ENCODE results near the gene LHCGR. TPM values are rescaled to one million over a fixed set of nuclear protein-coding genes. Genes with fewer than 3 reads are reported as not detected.

LHCGR gene
- total RNA-seq, 3 donors from 2014 or later (not counting 1 experiment from before 2014, with no cell fraction given), result not detected

DNA sequence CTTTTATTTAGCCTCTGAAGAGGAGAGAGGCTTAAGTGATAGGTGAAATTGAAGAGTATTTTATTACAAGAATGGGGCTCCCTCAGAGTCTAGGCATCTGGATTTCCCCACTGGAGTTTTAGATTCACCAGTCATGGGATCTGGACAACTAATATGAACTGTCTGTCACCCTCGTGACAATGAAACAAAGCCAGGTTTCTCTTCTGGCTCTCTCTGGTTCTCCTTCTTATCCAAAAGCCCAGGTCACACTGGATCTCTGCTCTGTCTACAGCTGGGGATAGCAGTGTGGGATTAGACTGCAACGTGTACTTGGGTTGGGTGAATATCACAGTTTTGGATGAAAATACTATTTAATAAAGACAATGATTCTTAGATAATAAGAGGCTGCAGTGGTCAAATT, 31.2 kb downstream of the LHCGR start:
- H3K27me3 Mint-ChIP-seq (ENCODE audit: low read depth in 2 of 2), result peaks cover 0 to 5% of the 10 kb centered on the region in 2 donors

DNA sequence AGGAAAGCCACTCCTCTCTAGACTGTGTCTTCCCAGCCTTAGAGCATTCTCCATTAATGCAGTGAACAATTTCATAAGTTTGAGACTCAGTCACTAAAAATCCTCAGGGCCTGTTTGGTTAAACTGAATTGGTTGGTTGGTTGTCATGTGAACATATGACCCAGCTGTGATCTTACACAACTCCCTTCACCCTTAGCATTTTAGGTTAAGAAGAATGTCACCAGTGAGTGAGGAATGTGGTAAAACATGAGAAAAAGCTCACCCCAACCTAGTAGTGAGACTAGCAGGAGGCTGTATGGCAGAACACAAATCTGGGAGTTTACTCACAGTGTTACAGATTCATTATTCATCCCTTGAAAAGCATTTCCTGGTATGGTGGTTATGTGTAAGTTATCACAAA, 32.4 kb downstream of the LHCGR start:
- no peak overlapping the region for H3K4me3 ChIP-seq (ENCODE audit: low read length)
- peaks cover 0 to 3% of the 10 kb centered on the region in 2 donors for H3K9me3 Mint-ChIP-seq
- H3K27me3 Mint-ChIP-seq (ENCODE audit: low read depth in 2 of 2), result peaks cover 0 to 5% of the 10 kb centered on the region in 2 donors
- TF ChIP-seq, protein P1, sequence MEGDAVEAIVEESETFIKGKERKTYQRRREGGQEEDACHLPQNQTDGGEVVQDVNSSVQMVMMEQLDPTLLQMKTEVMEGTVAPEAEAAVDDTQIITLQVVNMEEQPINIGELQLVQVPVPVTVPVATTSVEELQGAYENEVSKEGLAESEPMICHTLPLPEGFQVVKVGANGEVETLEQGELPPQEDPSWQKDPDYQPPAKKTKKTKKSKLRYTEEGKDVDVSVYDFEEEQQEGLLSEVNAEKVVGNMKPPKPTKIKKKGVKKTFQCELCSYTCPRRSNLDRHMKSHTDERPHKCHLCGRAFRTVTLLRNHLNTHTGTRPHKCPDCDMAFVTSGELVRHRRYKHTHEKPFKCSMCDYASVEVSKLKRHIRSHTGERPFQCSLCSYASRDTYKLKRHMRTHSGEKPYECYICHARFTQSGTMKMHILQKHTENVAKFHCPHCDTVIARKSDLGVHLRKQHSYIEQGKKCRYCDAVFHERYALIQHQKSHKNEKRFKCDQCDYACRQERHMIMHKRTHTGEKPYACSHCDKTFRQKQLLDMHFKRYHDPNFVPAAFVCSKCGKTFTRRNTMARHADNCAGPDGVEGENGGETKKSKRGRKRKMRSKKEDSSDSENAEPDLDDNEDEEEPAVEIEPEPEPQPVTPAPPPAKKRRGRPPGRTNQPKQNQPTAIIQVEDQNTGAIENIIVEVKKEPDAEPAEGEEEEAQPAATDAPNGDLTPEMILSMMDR (IDR thresholded peaks at IDR 0.05), result no peak
- H3K27ac ChIP-seq (ENCODE audit: low read length), result no peak overlapping the region
- ATAC-seq (no peak), DNase-seq (no peak)
- no peak overlapping the region for H3K4me3 Mint-ChIP-seq
- H3K27ac Mint-ChIP-seq, result no peak overlapping the region
- H3K9me3 ChIP-seq (ENCODE audit: control insufficient read depth, insufficient read depth, low read length), result no peaks in the 10 kb centered on the region
- H3K4me1 ChIP-seq (ENCODE audit: control insufficient read depth, insufficient read depth, low read length), result no peaks in the 10 kb centered on the region
- no peaks in the 10 kb centered on the region for H3K36me3 ChIP-seq (ENCODE audit: control insufficient read depth, insufficient read depth, low read length)
- H3K36me3 Mint-ChIP-seq, result no peaks in the 10 kb centered on the region
- intact Hi-C loops (cut with micrococcal nuclease), result no loop called here
- H3K4me1 Mint-ChIP-seq, result no peaks in the 10 kb centered on the region
- no peaks in the 10 kb centered on the region for H3K27me3 ChIP-seq (ENCODE audit: control insufficient read depth, insufficient read depth, low read length)

More for the DNA sequence above, 31.2 kb downstream of the LHCGR start:
- Mint-ChIP-seq H3K9me3 (peaks cover 0 to 3% of the 10 kb centered on the region in 2 donors), H3K36me3 (no peaks in the 10 kb centered on the region), H3K4me3 (no peak overlapping the region), H3K27ac (no peak overlapping the region), H3K4me1 (no peaks in the 10 kb centered on the region)
- intact Hi-C loops (cut with micrococcal nuclease), result no loop called here
- TF ChIP-seq, protein P1 (IDR thresholded peaks at IDR 0.05), result no peak
- Histone ChIP-seq H3K4me3 (ENCODE audit: low read length) (no peak overlapping the region), H3K27ac (ENCODE audit: low read length) (no peak overlapping the region), H3K27me3 (ENCODE audit: control insufficient read depth, insufficient read depth, low read length) (no peaks in the 10 kb centered on the region), H3K9me3 (ENCODE audit: control insufficient read depth, insufficient read depth, low read length) (no peaks in the 10 kb centered on the region), H3K4me1 (ENCODE audit: control insufficient read depth, insufficient read depth, low read length) (no peaks in the 10 kb centered on the region), H3K36me3 (ENCODE audit: control insufficient read depth, insufficient read depth, low read length) (no peaks in the 10 kb centered on the region)
- WGBS (ENCODE audit: insufficient coverage), result 71% methylated on average over 1 of the region's 2 CpGs
- ATAC-seq (no peak), DNase-seq (no peak)

DNA sequence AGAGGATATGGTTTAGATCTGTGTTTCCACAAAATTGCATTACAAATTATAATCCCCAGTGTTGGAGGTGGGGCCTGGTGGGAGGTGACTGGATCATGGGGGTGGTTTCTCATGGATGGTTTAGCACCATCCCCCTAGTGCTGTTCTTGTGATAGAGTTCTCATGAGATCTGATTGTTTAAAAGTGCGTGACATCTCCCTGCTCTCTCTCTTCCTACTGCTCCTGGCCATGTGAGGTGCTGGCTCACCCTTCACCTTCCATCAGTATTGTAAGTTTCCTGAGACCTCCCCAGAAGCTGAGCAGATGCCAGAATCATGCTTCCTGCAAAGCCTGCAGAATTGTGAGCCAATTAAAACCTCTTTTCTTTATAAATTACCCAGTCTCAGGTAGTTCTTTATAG, 33.1 kb downstream of the LHCGR start:
- whole genome bisulfite sequencing (ENCODE audit: insufficient coverage), result 100% methylated on average over 1 of the region's 1 CpG
- no peak overlapping the region for H3K4me3 Mint-ChIP-seq
- no peak overlapping the region for H3K4me3 ChIP-seq (ENCODE audit: low read length)
- no peaks in the 10 kb centered on the region for H3K27me3 ChIP-seq (ENCODE audit: control insufficient read depth, insufficient read depth, low read length)
- peaks cover 0 to 5% of the 10 kb centered on the region in 2 donors for H3K27me3 Mint-ChIP-seq (ENCODE audit: low read depth in 2 of 2)
- TF ChIP-seq, protein P1 (IDR thresholded peaks at IDR 0.05), result no peak
- no peaks in the 10 kb centered on the region for H3K9me3 ChIP-seq (ENCODE audit: control insufficient read depth, insufficient read depth, low read length)
- no peaks in the 10 kb centered on the region for H3K36me3 ChIP-seq (ENCODE audit: control insufficient read depth, insufficient read depth, low read length)
- DNase-seq (no peak), ATAC-seq (no peak)
- peaks cover 0 to 3% of the 10 kb centered on the region in 2 donors for H3K9me3 Mint-ChIP-seq
- no peak overlapping the region for H3K27ac Mint-ChIP-seq
- no peak overlapping the region for H3K27ac ChIP-seq (ENCODE audit: low read length)
- H3K36me3 Mint-ChIP-seq, result no peaks in the 10 kb centered on the region
- no peaks in the 10 kb centered on the region for H3K4me1 ChIP-seq (ENCODE audit: control insufficient read depth, insufficient read depth, low read length)
- intact Hi-C loops (cut with micrococcal nuclease), result no loop called here
- no peaks in the 10 kb centered on the region for H3K4me1 Mint-ChIP-seq

DNA sequence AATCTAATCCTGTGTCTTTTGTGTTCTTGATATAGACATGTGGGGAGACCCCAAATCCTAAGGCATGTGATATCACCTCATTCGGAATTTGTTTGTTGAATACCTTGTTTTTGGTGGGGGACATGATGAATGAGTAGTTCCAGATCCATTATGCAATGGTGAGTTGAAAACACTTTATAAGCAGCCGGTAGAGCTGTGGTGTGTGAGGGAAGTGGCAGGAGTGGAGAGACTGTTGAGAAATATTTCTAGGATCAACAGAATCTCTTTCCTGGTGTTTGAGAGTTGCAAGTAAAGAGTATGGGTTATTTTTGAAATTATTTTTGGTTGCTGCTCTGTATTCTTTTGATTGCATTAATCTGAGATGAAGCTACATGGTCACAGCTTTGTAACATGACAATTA, 34.4 kb downstream of the LHCGR start:
- Histone ChIP-seq H3K9me3 (ENCODE audit: control insufficient read depth, insufficient read depth, low read length) (no peaks in the 10 kb centered on the region), H3K4me1 (ENCODE audit: control insufficient read depth, insufficient read depth, low read length) (no peaks in the 10 kb centered on the region), H3K36me3 (ENCODE audit: control insufficient read depth, insufficient read depth, low read length) (no peaks in the 10 kb centered on the region), H3K27me3 (ENCODE audit: control insufficient read depth, insufficient read depth, low read length) (no peaks in the 10 kb centered on the region), H3K27ac (ENCODE audit: low read length) (no peak overlapping the region), H3K4me3 (ENCODE audit: low read length) (no peak overlapping the region)
- ATAC-seq (no peak), DNase-seq (no peak)
- TF ChIP-seq, protein P1 (IDR thresholded peaks at IDR 0.05), result no peak
- Mint-ChIP-seq H3K9me3 (peaks cover 0 to 3% of the 10 kb centered on the region in 2 donors), H3K36me3 (no peaks in the 10 kb centered on the region), H3K27me3 (ENCODE audit: low read depth in 2 of 2) (peaks cover 0 to 5% of the 10 kb centered on the region in 2 donors), H3K27ac (no peak overlapping the region), H3K4me1 (no peaks in the 10 kb centered on the region), H3K4me3 (no peak overlapping the region)
- WGBS (ENCODE audit: insufficient coverage), result 98% methylated on average over 2 of the region's 2 CpGs
- intact Hi-C loops (cut with micrococcal nuclease), result no loop called here
